CD14-positive monocyte (primary cell): ENCODE results near the gene RARS2. TPM values are rescaled to one million over a fixed set of nuclear protein-coding genes. Genes with fewer than 3 reads are reported as not detected.

Experiments used
- DNase-seq, 3 donors: peaks; one replicate each; pipeline ENCODE4 v3.0.0-alpha.2; 2011 to 2022
- H2AFZ ChIP-seq: 2 replicates; pipeline ENCODE4 v1.6.0; 2012; ENCODE audit warnings: mild to moderate bottlenecking, low read depth, low read length, inconsistent platforms; ENCODE audit not compliant: insufficient read depth, poor library complexity, severe bottlenecking
- H3K27ac ChIP-seq, 2 donors: 1 replicate in 1 of 2; 2 replicates in 1 of 2; pipeline ENCODE4 v1.5.1; 2012 to 2013; ENCODE audit warnings: low read length in 2 of 2, control low read depth in 1 of 2, inconsistent platforms in 1 of 2, low read depth in 1 of 2, mild to moderate bottlenecking in 1 of 2
- H3K27me3 ChIP-seq, 2 donors: one replicate each; pipeline versions ENCODE4 v1.6.0 to v1.6.1; 2011 to 2013; ENCODE audit warnings: low read length in 2 of 2; ENCODE audit not compliant: control insufficient read depth in 2 of 2, insufficient read depth in 2 of 2
- H3K36me3 ChIP-seq, 2 donors: replicated peaks in 1 of 2; 1 replicate in 1 of 2; 2 replicates in 1 of 2; pipeline versions ENCODE4 v1.5.1 to v1.6.1; 2012 to 2013; ENCODE audit warnings: low read length in 2 of 2, control low read depth in 1 of 2, inconsistent platforms in 1 of 2, mild to moderate bottlenecking in 1 of 2; ENCODE audit not compliant: insufficient read depth in 2 of 2, control insufficient read depth in 1 of 2
- H3K4me1 ChIP-seq, 2 donors: 1 replicate in 1 of 2; 2 replicates in 1 of 2; pipeline versions ENCODE4 v1.5.1 to v1.6.1; 2012 to 2013; ENCODE audit warnings: low read length in 2 of 2, control low read depth in 1 of 2, inconsistent platforms in 1 of 2, mild to moderate bottlenecking in 1 of 2, moderate library complexity in 1 of 2; ENCODE audit not compliant: insufficient read depth in 2 of 2, control insufficient read depth in 1 of 2
- H3K4me2 ChIP-seq: replicated peaks from 2 replicates; pipeline ENCODE3; 2012; ENCODE audit warnings: low read length, moderate library complexity, mild to moderate bottlenecking; ENCODE audit not compliant: poor library complexity, severe bottlenecking; ENCODE audit errors: extremely low read depth
- H3K4me3 ChIP-seq, 3 experiments: fragments of 200-600 bp in 1 of 3; sonication (generic) in 1 of 3; replicated peaks in 1 of 3; 1 replicate in 2 of 3; 2 replicates in 1 of 3; pipeline ENCODE4 v1.5.1; 2011 to 2013; ENCODE audit warnings: low read length in 3 of 3, mild to moderate bottlenecking in 3 of 3, control low read depth in 2 of 3, low read depth in 2 of 3, inconsistent platforms in 1 of 3, moderate library complexity in 1 of 3
- H3K79me2 ChIP-seq: 2 replicates; pipeline ENCODE4 v1.6.0; 2012; ENCODE audit warnings: mild to moderate bottlenecking, control low read depth, inconsistent platforms, low read length, moderate library complexity; ENCODE audit not compliant: insufficient read depth
- H3K9ac ChIP-seq: 2 replicates; pipeline ENCODE4 v1.6.0; 2017; ENCODE audit warnings: low read length, mild to moderate bottlenecking; ENCODE audit not compliant: insufficient read depth, poor library complexity, severe bottlenecking
- H3K9me3 ChIP-seq, 2 donors: replicated peaks in 1 of 2; 1 replicate in 1 of 2; 2 replicates in 1 of 2; pipeline versions ENCODE4 v1.5.1 to v1.6.1; 2012 to 2013; ENCODE audit warnings: low read length in 2 of 2, control low read depth in 1 of 2; ENCODE audit not compliant: control insufficient read depth in 1 of 2, insufficient read depth in 1 of 2
- H4K20me1 ChIP-seq: 2 replicates; pipeline ENCODE4 v1.6.0; 2012; ENCODE audit warnings: mild to moderate bottlenecking, low read length, control low read depth, moderate library complexity; ENCODE audit not compliant: insufficient read depth
- H3K27ac Mint-ChIP-seq, 7 donors: one replicate each; pipeline ENCODE4 v1.8.0; 2020; ENCODE audit warnings: mild to moderate bottlenecking in 7 of 7, mixed read lengths in 7 of 7, moderate library complexity in 6 of 7, inconsistent platforms in 2 of 7
- H3K27me3 Mint-ChIP-seq, 3 donors: one replicate each; pipeline ENCODE4 v1.8.0; 2021 to 2022; ENCODE audit warnings: low read depth in 3 of 3, mild to moderate bottlenecking in 3 of 3, mixed read lengths in 3 of 3, moderate library complexity in 3 of 3, inconsistent platforms in 1 of 3
- H3K36me3 Mint-ChIP-seq, 2 donors: one replicate each; pipeline ENCODE4 v1.8.0; 2020; ENCODE audit warnings: mixed read lengths in 2 of 2, inconsistent platforms in 1 of 2, mild to moderate bottlenecking in 1 of 2
- H3K4me1 Mint-ChIP-seq: one replicate; pipeline ENCODE4 v1.8.0; 2020; ENCODE audit warnings: mild to moderate bottlenecking, mixed read lengths
- H3K4me3 Mint-ChIP-seq, 2 donors: one replicate each; pipeline ENCODE4 v1.8.0; 2020; ENCODE audit warnings: mild to moderate bottlenecking in 2 of 2, mixed read lengths in 2 of 2, moderate library complexity in 1 of 2
- H3K9me3 Mint-ChIP-seq, 7 donors: one replicate each; pipeline ENCODE4 v1.8.0; 2020 to 2022; ENCODE audit warnings: mixed read lengths in 7 of 7, mild to moderate bottlenecking in 6 of 7, moderate library complexity in 6 of 7, inconsistent platforms in 2 of 7
- CTCF ChIP-seq: fragments of 200-600 bp; IDR thresholded peaks from one replicate; pipeline ENCODE4 v1.8.0; 2022; ENCODE audit warnings: antibody characterized with exemption, mild to moderate bottlenecking
- WGBS: methylation state at CpG from one replicate; pipeline ENCODE4 v1.1.5; 2013; ENCODE audit warnings: missing lambda C conversion rate; ENCODE audit not compliant: insufficient coverage; 5-methylcytosine and 5-hydroxymethylcytosine counted together
- intact Hi-C, 2 donors: fragments of 100-400 bp; cut with micrococcal nuclease; formaldehyde crosslinking; loops; one replicate each; pipeline versions ENCODE4 v1.15.0 to v1.15.1; 2023
- polyA plus RNA-seq, 3 donors: library from polyadenylated mRNA; depleted of rRNA in 1 of 3; unstranded in 2 of 3; stranded (reverse) in 1 of 3; fragments of 300-500 nt in 2 of 3; fragments of >200 nt in 1 of 3; fragmentation: Illumina TruSeq in 2 of 3; gene quantifications; 1 replicate in 2 of 3; 2 replicates in 1 of 3; pipeline ENCODE4 v1.2.3, GENCODE V29; 2012 to 2021

RARS2 gene
- polyA plus RNA-seq, 3 donors, result 8.6 to 33.0 (median 27.3) TPM

- intact Hi-C loops, result no loop called here
Observed at GRCh38 chr6:87518453-87518852, 71.3 kb downstream of the RARS2 start.

GRCh38 chr6:87514831-87515230, 75.0 kb downstream of the RARS2 start:
- peaks cover 68 to 83% of the 10 kb centered on the region in 2 donors for H3K36me3 Mint-ChIP-seq
- no peaks in the 10 kb centered on the region for H3K9me3 Mint-ChIP-seq
- Histone ChIP-seq H3K79me2 (no peaks in the 10 kb centered on the region), H3K27ac (no peak overlapping the region), H3K9ac (no peak overlapping the region), H3K36me3 (peaks cover 84 to 96% of the 10 kb centered on the region in 2 donors), H3K27me3 (no peaks in the 10 kb centered on the region), H3K4me1 (no peaks in the 10 kb centered on the region), H4K20me1 (peaks cover 4% of the 10 kb centered on the region), H3K9me3 (no peaks in the 10 kb centered on the region), H3K4me2 (no peak overlapping the region), H2AFZ (no peak overlapping the region), H3K4me3 (no peak overlapping the region)
- H3K4me3 Mint-ChIP-seq, result no peak overlapping the region
- intact Hi-C loops, result no loop called here
- no peak for TF ChIP-seq CTCF
- H3K4me1 Mint-ChIP-seq, result no peaks in the 10 kb centered on the region
- WGBS, result no CpG with 5 or more reads among the region's 2 CpGs
- no peak for DNase-seq
- H3K27me3 Mint-ChIP-seq, result no peaks in the 10 kb centered on the region
- peak overlapping the region in 1 of 7 donors; percentile 7 for H3K27ac Mint-ChIP-seq

More at GRCh38 chr6:87518453-87518852, 71.3 kb downstream of the RARS2 start:
- Histone ChIP-seq H3K9ac (no peak overlapping the region), H3K4me2 (no peak overlapping the region), H3K27ac (no peak overlapping the region), H3K36me3 (peaks cover 73 to 89% of the 10 kb centered on the region in 2 donors), H3K4me3 (no peak overlapping the region), H3K4me1 (no peaks in the 10 kb centered on the region), H4K20me1 (no peaks in the 10 kb centered on the region), H3K79me2 (no peaks in the 10 kb centered on the region), H3K9me3 (no peaks in the 10 kb centered on the region), H3K27me3 (no peaks in the 10 kb centered on the region), H2AFZ (no peak overlapping the region)
- H3K27ac Mint-ChIP-seq, result no peak overlapping the region
- H3K4me3 Mint-ChIP-seq, result no peak overlapping the region
- 98% methylated on average over 7 of the region's 8 CpGs for WGBS
- H3K27me3 Mint-ChIP-seq, result no peaks in the 10 kb centered on the region
- no peak for DNase-seq
- peaks cover 65 to 69% of the 10 kb centered on the region in 2 donors for H3K36me3 Mint-ChIP-seq
- H3K4me1 Mint-ChIP-seq, result no peaks in the 10 kb centered on the region
- TF ChIP-seq CTCF, result no peak
- H3K9me3 Mint-ChIP-seq, result no peaks in the 10 kb centered on the region
